ENCODE results near the gene LBH. TPM values are rescaled to one million over a fixed set of nuclear protein-coding genes. Genes with fewer than 3 reads are reported as not detected.
A peak's percentile ranks its signal among the peaks of the same experiment; 100 is the strongest.

The LBH gene
- 163 and 186 TPM in 2 replicates for total RNA-seq (2014; rRNA removed; shearing (Covaris generic))

- peak; percentile 89 to 99 for DNase-seq (ENCODE audit: low read depth in 1 of 2, low spot score in 2 of 2)
- Histone ChIP-seq H3K9me3 (replicated peaks) (no peaks in the 10 kb centered on the region), H3K36me3 (peaks cover 40% of the 10 kb centered on the region), H3K4me1 (replicated peaks) (peaks cover 42% of the 10 kb centered on the region), H3K27ac (peak within 1 kb of the TSS; percentile 45), H3K27me3 (replicated peaks) (no peaks in the 10 kb centered on the region), H3K4me3 (peak within 1 kb of the TSS; percentile 78)
These were observed at the start of gene LBH for GRCh38 chr2:30231212-30231995. Gene LBH, plus strand, starts transcription at chr2:30231534. Its CDS starts 205 bp downstream, at chr2:30231739.

- Histone ChIP-seq H3K4me1 (replicated peaks) (no peaks in the 10 kb centered on the region), H3K27ac (no peak overlapping the region), H3K4me3 (no peak overlapping the region), H3K27me3 (replicated peaks) (no peaks in the 10 kb centered on the region), H3K9me3 (replicated peaks) (no peaks in the 10 kb centered on the region), H3K36me3 (no peaks in the 10 kb centered on the region)
- DNase-seq (ENCODE audit: low read depth in 1 of 2, low spot score in 2 of 2) = no peak
These were observed 47.3 kb upstream of the LBH start for GRCh38 chr2:30184035-30184434.

GRCh38 chr2:30185178-30185577 lies 46.2 kb upstream of the LBH start:
- Histone ChIP-seq H3K27me3 (replicated peaks) (no peaks in the 10 kb centered on the region), H3K36me3 (no peaks in the 10 kb centered on the region), H3K27ac (no peak overlapping the region), H3K4me1 (replicated peaks) (no peaks in the 10 kb centered on the region), H3K4me3 (no peak overlapping the region), H3K9me3 (replicated peaks) (no peaks in the 10 kb centered on the region)
- DNase-seq (ENCODE audit: low read depth in 1 of 2, low spot score in 2 of 2) = no peak

GRCh38 chr2:30188292-30188691 lies 43.0 kb upstream of the LBH start:
- Histone ChIP-seq H3K4me3 (no peak overlapping the region), H3K36me3 (no peaks in the 10 kb centered on the region), H3K4me1 (replicated peaks) (no peaks in the 10 kb centered on the region), H3K27me3 (replicated peaks) (no peaks in the 10 kb centered on the region), H3K9me3 (replicated peaks) (no peaks in the 10 kb centered on the region), H3K27ac (no peak overlapping the region)
- DNase-seq (ENCODE audit: low read depth in 1 of 2, low spot score in 2 of 2) = no peak

GRCh38 chr2:30190637-30191036 lies 40.7 kb upstream of the LBH start:
- no peaks in the 10 kb centered on the region for H3K9me3 ChIP-seq (replicated peaks)
- no peaks in the 10 kb centered on the region for H3K27me3 ChIP-seq (replicated peaks)
- no peak for DNase-seq (ENCODE audit: low read depth in 1 of 2, low spot score in 2 of 2)
- H3K4me3 ChIP-seq = no peak overlapping the region
- H3K27ac ChIP-seq = no peak overlapping the region
- H3K4me1 ChIP-seq (replicated peaks) = no peaks in the 10 kb centered on the region
- H3K36me3 ChIP-seq = no peaks in the 10 kb centered on the region

- no peaks in the 10 kb centered on the region for H3K36me3 ChIP-seq
- H3K4me3 ChIP-seq = no peak overlapping the region
- H3K27ac ChIP-seq = no peak overlapping the region
- H3K4me1 ChIP-seq (replicated peaks) = no peaks in the 10 kb centered on the region
- H3K27me3 ChIP-seq (replicated peaks) = no peaks in the 10 kb centered on the region
- no peaks in the 10 kb centered on the region for H3K9me3 ChIP-seq (replicated peaks)
- no peak for DNase-seq (ENCODE audit: low read depth in 1 of 2, low spot score in 2 of 2)
These were observed 40.2 kb upstream of the LBH start for GRCh38 chr2:30191107-30191506.

GRCh38 chr2:30191819-30192271 lies 39.5 kb upstream of the LBH start:
- DNase-seq (ENCODE audit: low read depth in 1 of 2, low spot score in 2 of 2) = no peak
- H3K9me3 ChIP-seq (replicated peaks) = no peaks in the 10 kb centered on the region

GRCh38 chr2:30192314-30192713 lies 39.0 kb upstream of the LBH start:
- Histone ChIP-seq H3K27me3 (replicated peaks) (no peaks in the 10 kb centered on the region), H3K4me3 (no peak overlapping the region), H3K9me3 (replicated peaks) (no peaks in the 10 kb centered on the region), H3K27ac (no peak overlapping the region), H3K4me1 (replicated peaks) (no peaks in the 10 kb centered on the region), H3K36me3 (no peaks in the 10 kb centered on the region)
- no peak for DNase-seq (ENCODE audit: low read depth in 1 of 2, low spot score in 2 of 2)

More at GRCh38 chr2:30191819-30192271, 39.5 kb upstream of the LBH start:
- H3K36me3 ChIP-seq = no peaks in the 10 kb centered on the region
- no peaks in the 10 kb centered on the region for H3K27me3 ChIP-seq (replicated peaks)
- no peak overlapping the region for H3K4me3 ChIP-seq
- H3K4me1 ChIP-seq (replicated peaks) = no peaks in the 10 kb centered on the region
- no peak overlapping the region for H3K27ac ChIP-seq

- Histone ChIP-seq H3K9me3 (replicated peaks) (no peaks in the 10 kb centered on the region), H3K4me1 (replicated peaks) (no peaks in the 10 kb centered on the region), H3K27me3 (replicated peaks) (no peaks in the 10 kb centered on the region), H3K36me3 (no peaks in the 10 kb centered on the region), H3K4me3 (no peak overlapping the region), H3K27ac (no peak overlapping the region)
- DNase-seq (ENCODE audit: low read depth in 1 of 2, low spot score in 2 of 2) = no peak
These were observed 38.1 kb upstream of the LBH start for GRCh38 chr2:30193104-30193681.

- Histone ChIP-seq H3K27ac (no peak overlapping the region), H3K36me3 (no peaks in the 10 kb centered on the region), H3K4me1 (replicated peaks) (no peaks in the 10 kb centered on the region), H3K9me3 (replicated peaks) (no peaks in the 10 kb centered on the region), H3K4me3 (no peak overlapping the region), H3K27me3 (replicated peaks) (no peaks in the 10 kb centered on the region)
- DNase-seq (ENCODE audit: low read depth in 1 of 2, low spot score in 2 of 2) = no peak
These were observed 36.9 kb upstream of the LBH start for GRCh38 chr2:30194421-30194820.

GRCh38 chr2:30195016-30195415 lies 36.3 kb upstream of the LBH start:
- no peaks in the 10 kb centered on the region for H3K36me3 ChIP-seq
- no peak for DNase-seq (ENCODE audit: low read depth in 1 of 2, low spot score in 2 of 2)

GRCh38 chr2:30197570-30198192 lies 33.7 kb upstream of the LBH start:
- Histone ChIP-seq H3K27ac (no peak overlapping the region), H3K36me3 (no peaks in the 10 kb centered on the region), H3K4me1 (replicated peaks) (no peaks in the 10 kb centered on the region), H3K4me3 (no peak overlapping the region), H3K27me3 (replicated peaks) (no peaks in the 10 kb centered on the region), H3K9me3 (replicated peaks) (no peaks in the 10 kb centered on the region)
- DNase-seq (ENCODE audit: low read depth in 1 of 2, low spot score in 2 of 2) = no peak

More at GRCh38 chr2:30195016-30195415, 36.3 kb upstream of the LBH start:
- no peaks in the 10 kb centered on the region for H3K9me3 ChIP-seq (replicated peaks)
- no peaks in the 10 kb centered on the region for H3K27me3 ChIP-seq (replicated peaks)
- no peak overlapping the region for H3K4me3 ChIP-seq
- H3K4me1 ChIP-seq (replicated peaks) = no peaks in the 10 kb centered on the region
- no peak overlapping the region for H3K27ac ChIP-seq

- Histone ChIP-seq H3K9me3 (replicated peaks) (no peaks in the 10 kb centered on the region), H3K27me3 (replicated peaks) (no peaks in the 10 kb centered on the region), H3K4me3 (no peak overlapping the region), H3K36me3 (no peaks in the 10 kb centered on the region), H3K27ac (no peak overlapping the region), H3K4me1 (replicated peaks) (no peaks in the 10 kb centered on the region)
- DNase-seq (ENCODE audit: low read depth in 1 of 2, low spot score in 2 of 2) = no peak
These were observed 29.3 kb upstream of the LBH start for GRCh38 chr2:30201990-30202389.

- no peak overlapping the region for H3K27ac ChIP-seq
- no peak overlapping the region for H3K4me3 ChIP-seq
- H3K27me3 ChIP-seq (replicated peaks) = no peaks in the 10 kb centered on the region
- no peaks in the 10 kb centered on the region for H3K36me3 ChIP-seq
- no peaks in the 10 kb centered on the region for H3K9me3 ChIP-seq (replicated peaks)
- DNase-seq (ENCODE audit: low read depth in 1 of 2, low spot score in 2 of 2) = no peak
- no peaks in the 10 kb centered on the region for H3K4me1 ChIP-seq (replicated peaks)
These were observed 28.2 kb upstream of the LBH start for GRCh38 chr2:30203156-30203555.

All from SJSA1 (cell line).